ENCODE results near the gene NSFL1C.
A peak's percentile ranks its signal among the peaks of the same experiment; 100 is the strongest.

Gene NSFL1C

DNA sequence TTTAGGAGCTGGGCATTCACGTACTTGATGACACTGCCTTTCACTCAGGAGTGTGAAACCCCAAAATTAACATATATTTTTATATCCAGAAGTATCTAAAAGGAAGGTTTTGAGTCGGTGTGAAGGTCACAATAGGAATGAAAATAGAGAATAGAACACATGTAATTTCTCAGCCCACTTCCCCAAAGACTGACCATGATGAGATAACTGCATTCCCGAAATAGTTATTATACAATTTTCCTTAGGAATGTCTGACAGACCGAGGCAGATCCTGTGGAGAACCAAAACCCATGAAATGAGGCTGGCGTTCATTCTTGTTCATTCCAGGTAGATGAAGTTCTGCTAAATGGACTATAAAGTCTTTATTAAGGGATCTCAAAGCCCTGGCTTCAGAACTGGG, 10.3 kb downstream of the NSFL1C start:
- DNase-seq, result no peak

DNA sequence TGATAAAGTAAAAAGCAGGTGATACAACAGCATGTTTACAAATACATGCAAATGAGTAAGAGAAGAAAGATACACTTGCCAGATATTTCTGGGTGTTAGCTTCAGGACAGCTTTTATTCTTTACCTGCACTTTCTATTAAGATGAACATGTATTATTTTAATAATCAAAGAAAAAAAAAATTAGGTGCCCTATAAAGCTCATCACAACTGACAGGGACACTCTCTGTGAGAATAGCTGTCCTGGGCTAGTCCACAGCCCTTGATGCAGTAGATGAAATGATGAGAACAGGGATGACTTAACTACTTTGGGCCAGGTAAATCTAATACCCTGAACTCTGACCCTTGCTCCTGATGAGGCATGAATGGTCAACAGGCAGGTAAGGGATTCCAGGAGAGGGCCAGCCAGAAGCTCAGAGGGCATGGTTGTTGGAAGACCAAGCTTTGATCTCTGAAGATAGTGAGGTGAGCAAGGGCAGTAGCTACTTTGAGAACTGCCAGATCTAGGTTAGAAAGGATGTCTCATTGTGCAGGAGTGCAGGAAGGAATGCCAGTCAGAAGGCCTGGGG, 15.6 kb downstream of the NSFL1C start:
- DNase-seq, result no peak

DNA sequence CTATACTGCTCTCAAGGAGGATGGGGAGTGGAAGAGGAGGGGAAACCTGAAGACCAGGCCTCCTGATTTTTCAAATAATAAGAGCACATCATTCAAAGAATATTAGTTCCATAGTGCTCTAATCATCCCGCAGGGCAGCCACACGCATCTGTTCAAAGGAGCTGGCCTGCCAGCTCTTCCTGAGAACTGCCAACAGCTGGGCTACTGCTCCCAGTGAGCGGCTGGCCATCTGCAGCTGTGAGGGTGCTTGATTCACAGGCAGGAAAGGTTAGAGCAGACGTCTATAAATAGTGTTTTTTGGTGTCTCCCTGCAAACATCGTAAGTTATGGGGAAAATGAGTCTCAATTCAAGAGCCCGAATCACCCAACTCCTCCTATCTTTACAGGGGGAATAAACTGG, 17.3 kb downstream of the NSFL1C start:
- DNase-seq, result no peak

DNA sequence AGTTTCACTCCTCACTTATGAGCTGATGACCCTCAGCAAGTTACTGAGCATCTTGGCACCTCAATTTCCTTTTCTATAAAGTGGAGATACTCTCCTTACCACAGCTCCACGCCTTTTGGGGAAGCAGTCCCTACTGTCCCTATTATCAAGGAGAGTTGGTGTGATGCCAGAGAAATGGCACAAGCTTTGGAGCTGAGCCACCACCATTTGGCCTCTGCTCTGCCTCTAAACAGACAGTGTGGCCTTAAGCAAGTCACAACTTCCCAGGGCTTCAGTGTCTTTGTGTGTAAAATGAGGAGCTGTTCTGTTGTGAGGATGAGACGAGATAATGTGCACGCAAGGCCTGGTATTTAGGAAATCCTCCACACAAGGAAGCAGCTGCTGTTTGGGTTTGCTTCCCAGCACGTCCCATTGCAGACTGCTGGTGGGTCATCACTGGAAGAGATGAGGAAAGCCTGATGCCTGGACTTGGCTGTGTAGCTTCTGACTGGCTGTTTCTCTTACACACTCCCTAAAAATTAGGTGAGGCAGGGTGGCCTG, 18.5 kb downstream of the NSFL1C start:
- DNase-seq, result no peak

DNA sequence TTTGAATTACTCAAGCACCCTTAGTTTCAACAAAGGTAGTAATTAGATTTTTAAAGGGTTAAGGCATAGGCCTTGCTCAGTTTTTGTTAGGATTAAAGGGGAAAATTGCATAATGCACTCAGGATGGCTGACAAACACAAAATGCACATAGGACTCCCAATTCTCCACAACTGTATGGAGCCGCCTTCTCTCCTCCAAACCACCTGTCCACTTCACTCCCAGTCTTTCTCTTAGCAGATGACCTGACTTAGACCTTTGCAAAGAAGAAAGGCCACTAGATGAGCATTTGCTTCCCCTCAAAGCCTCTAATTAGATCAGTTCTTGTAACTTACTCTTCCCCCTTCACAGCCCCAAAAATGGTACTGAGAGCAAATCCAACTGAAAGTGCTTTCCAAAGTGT, 20.1 kb downstream of the NSFL1C start:
- no peak for DNase-seq

DNA sequence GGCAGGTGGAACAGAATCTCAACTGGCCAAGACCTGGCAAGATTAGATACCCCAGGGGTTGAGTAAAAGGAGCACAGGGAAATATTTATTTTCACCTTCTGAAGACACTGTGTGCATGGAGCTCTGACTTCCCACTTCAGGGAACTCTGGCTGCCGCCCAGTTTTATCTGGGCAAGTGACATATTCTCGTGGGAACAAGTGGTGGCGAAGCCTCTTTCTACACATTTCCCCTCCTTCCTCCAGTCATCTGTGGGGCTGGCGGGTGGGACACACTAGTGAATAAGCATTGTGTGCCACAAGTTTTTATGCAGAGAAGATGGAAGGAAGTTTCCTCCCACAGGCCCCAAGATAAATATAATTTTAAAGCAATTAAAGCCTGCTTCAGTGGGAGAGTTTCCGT, 23.6 kb downstream of the NSFL1C start:
- no peak for DNase-seq

DNA sequence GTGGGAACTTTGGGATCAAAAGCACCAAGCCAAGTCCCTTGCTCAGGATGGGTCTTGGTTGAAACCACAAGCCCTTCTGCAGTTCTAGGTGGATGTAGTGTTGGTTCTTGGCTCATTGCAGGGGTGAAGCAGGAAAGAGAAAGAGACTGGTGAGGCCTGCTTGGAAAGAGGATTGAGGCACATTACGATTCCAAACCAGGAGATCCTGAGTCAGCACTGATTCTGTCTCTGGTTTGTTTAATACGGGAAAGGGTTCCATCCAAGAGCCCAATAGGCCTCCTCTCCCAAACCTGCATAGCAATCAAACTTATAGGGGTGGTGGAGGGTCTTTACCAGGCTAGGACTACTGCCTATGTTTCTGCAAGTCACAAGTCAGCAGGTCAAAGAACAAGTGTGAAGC, 24.3 kb downstream of the NSFL1C start:
- DNase-seq, result no peak

DNA sequence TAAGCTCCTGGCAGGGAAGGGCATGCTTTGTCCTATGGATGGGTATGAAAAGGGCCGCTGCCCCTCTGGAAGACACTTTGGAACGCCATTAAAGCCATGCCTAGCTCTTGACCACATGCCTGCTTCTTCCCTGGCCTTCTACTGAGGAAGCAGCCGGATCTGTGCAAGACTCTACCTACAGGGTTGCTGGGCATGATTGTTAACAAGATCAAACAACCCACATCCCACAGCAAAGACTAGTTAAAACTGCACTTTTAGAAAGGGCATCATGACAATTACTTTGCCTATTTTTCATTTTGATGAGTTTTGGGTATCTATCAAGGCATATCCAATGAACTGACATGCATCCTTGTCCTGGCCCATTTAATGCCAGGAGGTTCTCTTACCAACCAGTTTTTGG, 25.5 kb downstream of the NSFL1C start:
- DNase-seq, result no peak

DNA sequence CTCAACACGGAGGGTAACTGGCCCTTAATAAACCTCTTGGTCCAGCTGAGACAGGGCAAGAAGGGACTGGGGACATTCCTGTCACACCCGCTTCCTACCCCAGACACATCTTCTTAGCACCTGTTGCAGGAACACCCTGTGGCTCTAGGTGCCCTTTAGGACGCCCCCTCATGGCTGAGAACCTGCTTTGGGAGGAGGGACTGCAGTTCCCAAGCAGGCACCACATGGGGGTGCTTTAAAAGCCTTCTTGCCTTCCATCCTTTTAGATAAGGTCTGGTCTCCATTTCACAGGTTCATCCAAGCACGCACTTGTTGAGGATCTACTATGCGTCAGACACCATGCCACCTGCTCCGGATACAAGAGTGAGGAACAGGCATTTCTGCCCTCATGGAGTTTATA, 26.6 kb downstream of the NSFL1C start:
- no peak for DNase-seq

DNA sequence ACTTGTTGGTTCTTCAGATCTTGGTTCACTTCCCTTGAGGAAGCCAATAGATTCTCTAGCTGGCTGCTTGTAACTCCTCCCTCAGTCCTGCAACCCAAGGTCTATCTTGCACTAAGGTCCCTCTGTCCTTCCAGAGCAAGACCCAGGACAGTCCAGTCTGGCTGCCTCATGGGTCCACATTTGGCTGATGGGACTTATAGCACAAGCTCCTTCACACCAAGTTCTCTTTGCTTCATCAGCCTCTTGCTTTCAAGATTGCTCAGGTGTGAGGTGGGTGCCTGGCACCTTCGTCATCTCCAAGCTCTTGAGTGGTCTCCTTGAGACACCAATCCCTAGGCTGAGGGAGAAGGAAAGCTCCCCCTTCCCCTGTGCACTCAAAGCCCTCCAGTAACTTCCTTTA, 28.3 kb downstream of the NSFL1C start:
- DNase-seq, result no peak

DNA sequence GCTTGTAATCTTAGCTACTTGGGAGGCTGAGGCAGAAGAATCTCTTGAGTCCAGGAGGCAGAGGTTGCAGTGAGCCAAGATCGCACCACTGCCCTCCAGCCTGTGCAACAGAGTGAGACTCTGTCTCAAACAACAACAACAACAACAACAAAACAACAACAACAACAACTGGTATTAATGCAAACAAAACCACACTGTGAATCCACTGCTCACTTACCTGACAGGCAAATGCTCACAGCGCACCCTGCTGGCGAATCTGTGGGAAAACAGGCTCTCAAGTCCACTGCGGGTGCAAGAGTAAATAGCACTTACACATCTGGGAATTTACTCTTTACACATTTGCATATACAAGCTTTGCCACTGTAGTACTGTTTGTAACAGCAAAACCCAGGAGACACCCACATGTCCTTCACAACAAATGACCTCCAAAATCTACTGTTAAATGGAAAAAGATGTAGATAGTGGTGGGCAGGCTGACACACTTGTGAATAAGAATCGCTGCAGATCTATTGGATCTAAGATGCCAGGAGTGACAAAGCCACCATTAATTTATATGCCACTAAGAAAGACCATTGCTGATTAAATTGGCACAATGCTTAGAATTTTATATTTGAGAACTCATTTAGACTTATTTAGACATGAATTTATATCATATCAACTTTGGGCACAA, 29.3 kb downstream of the NSFL1C start:
- peak; percentile 29 for DNase-seq

DNA sequence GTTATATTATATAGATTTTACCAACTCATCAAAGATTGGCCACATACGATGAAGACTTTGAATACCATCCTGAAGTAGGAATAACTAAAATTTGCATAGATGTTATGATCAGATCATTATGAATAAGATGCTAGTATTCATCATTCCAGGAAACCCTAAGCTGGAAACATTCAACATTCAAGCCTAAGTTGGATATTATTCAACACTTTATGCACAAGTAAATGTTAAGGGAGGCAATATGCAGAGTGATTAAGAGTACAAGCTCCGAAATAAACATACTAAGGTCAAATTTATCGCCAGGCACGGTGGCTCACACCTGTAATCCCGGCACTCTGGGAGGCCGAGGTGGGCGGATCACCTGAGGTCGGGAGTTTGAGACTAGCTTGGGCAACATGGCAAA, 30.4 kb downstream of the NSFL1C start:
- DNase-seq, result no peak

DNA sequence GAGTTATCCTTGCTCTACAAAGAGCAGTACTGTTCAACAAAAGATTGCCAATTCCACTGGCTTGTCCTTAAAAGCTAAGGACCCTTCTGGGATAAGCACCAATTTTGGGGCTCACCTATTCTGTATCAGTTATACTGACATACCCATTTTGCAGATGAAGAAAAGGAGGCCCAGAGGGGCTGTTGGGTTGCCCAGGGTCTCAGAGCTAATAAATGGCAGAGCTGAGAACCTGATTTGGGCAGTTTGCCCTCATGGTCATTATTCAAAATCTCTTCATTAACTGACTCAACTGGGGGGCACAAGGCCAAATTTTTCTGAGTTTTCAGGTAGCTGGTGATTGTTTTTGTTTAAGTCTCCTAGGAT, 31.3 kb downstream of the NSFL1C start:
- DNase-seq, result no peak

DNA sequence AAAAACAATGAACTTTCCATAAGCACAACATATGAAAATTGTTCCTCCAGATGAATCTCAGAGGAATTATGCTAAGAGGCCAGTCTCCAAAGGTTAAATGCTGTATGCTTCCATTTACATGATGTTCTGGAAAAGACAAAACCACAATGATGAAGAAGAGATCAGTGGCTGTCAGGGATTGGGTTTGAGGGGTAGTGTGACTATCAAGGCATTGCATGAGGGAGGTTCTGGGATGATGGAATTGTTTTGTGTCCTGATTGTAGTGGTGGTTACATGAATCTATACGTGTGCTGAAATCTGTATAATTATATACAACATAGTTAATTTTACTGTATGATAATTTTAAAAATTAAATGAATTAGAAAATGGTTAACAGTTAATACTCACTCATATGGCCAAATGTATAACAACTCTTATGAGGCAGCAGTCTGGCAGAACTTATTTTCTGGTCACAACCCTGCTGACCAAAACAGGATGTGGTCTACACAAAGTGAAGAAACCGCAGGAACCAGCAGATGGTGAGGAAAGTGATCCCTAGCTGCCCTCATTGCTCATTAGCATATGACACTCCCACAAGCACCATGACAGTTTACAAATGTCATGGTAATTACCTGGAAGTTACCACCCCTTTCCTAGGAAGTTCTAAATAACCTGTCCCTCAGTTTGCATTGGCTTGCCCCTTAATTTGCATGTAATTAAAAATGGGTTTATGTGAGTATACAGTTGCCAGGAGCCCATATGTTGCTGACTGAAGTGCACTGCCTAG, 31.9 kb downstream of the NSFL1C start:
- DNase-seq, result no peak

DNA sequence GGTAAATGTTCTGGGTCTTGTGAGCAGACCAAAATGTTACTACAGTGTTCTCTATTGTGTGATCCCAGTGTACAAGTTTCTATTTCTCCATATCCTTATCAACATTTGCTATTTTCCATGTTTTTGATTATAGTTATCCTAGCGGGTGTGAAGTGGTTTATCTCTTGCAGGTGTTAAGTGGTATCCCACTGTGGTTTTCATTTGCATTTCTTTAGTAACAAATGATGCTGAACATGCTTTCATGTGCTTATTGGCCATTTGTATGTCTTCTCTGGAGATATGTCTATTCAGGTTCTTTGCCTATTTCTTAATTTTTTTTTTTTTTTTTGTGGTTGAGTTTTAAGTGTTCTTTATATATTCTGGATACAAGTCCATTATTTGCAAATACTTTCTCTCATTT, 35.5 kb downstream of the NSFL1C start:
- no peak for DNase-seq

DNA sequence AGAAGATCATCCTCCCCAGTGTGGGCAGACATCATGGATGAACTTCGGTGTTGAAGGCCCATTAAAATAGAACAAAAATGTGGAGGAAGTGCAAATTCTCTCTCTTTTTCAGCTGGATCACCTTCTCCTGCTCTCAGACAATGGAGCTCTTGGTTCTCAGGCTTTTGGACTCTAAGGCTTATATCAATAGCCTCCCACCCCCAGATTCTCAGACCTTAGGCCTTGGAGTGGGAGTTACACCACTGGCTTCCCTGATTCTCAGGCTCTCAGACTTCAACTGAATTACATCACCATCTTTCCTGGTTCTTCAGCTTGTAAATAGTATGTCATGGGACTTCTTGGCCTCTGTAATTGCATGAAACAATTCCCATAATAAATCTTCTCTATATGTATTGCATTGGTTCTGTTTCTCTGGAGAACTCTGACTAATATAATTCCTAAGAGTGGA, 36.6 kb downstream of the NSFL1C start:
- no peak for DNase-seq

DNA sequence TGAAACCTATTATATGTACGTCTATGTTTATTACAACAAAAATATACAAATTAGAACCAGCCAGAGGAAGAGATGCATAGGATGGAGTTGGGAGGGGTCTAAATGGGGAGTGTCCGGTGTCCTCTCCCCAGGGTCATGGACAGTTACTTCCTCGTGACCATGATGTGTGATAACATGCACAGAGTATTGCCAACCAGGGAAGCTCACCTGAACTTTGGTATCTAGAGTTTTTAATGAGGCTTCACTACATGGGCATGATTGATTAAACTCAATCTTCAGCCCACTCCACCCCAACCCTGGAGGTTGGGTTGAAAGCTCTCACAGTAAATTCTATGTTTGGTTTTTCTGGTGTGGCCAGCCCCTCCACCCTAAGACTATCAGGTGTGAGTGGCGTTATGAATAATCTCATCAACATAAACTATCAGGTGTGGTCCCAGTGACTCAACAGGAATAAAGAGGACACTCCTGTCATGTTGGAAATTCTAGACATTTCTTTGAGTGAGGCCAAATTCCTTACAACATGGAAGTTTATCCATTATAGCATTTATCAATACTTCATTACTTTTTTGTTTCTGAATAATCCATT, 37.4 kb downstream of the NSFL1C start:
- DNase-seq, result no peak

DNA sequence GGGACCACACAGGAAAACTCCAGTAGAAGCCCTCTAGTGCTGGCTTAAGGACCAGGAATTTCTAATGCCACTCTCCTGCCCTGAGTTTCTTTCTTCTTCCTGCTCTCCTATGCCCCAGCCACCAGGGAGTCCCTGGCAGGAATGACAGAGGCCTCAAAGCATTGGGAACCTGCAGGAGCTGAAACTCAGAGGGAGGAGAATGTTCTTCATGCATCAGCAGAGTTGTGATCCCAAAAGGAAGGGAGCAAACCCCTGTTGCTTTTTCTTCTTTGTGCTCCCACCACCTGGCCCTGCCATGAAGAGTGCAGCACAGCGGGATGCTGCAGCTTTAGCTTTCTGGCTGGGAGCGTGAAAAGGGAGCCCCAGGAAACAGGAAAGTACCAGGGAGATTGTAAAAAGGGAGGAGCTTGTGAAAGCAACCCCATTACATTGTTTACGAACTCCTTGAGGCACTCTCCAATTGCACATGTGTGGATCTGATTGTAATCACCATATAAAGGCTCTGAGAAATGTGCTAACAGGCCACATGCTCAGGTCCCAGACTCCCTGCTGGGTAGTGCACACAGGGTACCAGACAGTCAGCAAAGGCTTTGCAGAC, 39.1 kb downstream of the NSFL1C start:
- peak; percentile 98 for DNase-seq

DNA sequence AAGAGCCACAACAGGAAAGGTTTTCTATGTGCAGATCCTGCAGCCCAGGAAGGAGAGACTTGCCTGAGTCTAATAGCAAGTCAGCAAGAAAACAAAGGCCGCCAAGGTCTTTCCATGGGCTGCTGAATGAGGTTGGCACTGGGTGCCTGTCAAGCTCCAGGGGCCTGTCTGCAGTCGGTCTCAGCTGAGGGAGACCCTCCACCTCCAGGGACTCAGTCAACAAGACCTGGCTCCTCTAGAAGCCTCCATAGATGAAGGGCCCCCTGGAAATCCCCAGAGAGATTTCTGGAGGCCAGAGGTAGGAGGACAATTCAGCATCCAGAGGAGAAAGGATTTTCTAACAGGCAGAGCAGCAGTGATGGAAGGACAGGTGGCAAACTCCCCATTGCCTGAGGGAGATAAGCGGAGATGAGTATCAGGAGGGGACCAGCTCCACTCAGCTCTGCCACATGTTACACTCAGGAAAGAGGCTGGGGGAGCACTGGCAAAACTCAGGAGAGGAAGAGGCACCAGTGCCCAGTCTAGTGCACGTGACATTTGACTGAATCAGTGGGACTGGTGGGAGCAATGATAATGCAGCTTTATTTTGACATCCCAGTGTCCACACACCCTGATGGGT, 40.3 kb downstream of the NSFL1C start:
- no peak for DNase-seq

DNA sequence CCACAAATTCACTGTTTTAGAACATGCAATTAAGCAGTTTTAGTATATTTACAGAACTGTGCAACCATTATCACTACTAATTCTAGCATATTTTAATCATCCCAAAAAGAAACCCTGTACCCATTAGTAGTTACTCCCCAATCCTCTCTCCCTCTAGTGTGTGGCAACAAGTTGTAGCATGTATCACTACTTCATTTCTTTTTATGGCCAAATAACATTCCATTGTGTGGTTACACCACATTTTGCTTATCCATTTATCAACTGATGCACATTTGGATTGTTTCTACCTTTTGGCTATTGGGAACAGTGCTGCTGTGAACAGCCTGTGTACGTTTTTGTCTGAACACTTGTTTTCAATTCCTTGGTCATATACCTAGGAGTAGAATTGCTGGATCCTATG, 42.3 kb downstream of the NSFL1C start:
- DNase-seq, result no peak

DNA sequence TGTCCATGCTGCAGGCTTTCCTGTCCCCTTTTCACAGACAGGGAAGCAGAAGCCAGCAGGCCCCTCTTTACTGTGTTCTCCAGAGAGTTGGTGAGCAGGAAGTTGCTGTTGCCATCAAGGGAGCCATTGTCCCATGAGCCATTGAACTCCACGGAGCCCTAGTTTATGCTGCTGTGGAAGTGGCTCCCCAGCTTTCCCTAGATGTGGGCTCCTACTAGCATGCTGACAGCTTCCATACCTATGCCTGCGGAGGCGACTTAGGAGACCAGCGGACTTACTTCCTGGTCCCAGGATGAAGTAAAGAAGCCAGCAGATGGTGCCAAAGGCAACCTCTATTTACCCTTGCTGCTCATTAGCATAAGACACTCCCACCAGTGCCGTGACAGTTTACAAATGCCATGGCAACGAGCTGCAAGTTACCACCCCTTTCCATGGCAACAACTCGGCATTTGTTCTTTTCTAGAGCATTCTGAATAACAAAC, 43.0 kb downstream of the NSFL1C start:
- DNase-seq, result no peak

DNA sequence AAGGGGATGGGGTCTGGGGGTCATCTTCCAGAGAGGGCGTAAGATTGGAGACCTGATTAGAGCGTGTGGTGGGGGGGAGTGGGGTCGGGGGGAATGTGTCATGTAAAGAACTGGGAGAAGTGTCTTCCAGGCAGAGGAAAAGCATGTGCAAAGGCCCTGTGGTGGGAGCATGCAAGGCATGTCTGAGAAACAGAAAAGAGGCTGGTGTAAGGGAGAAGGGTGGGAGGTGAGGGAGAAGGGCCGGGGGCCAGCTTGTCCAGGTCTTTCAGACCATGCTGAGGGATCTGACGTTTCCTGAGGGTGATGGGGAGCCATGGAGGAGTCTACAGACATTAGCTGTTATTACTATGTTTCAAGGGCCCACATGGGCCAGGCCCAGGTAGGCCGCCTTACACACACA, 43.4 kb downstream of the NSFL1C start:
- DNase-seq, result no peak

DNA sequence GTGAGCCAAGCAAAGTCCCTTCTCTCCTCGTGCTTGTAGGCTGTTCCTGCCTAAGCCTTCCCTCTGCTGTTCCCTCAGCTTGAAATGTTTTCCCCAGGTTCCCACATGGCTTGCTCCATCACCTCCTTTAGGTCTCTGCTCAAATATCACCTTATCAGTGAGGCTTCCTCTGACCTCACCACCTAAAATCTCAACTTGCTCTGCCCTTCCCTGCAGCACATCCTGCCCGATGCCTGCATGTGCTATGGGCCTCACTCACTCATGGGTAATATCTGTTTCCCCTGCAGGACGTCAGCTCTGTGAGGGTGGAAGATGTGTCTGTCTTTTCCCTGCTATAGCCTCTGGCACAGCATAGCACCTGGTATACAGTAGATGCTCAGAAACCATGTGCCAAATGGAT, 43.9 kb downstream of the NSFL1C start:
- DNase-seq, result no peak

Measured in NCI-H187 treated with DMSO at 0.1 percent for 48 hours (cell line).